SU-DHL-6 (cell line): Measurements from ENCODE around the gene CIAO3.

ENCODE experiments used
- EZH2phosphoT487 ChIP-seq: fragments of 200-600 bp; sonication (generic), shearing (Covaris generic); conservative IDR thresholded peaks from 2 replicates; pipeline ENCODE4 v1.6.1; 2018; ENCODE audit warnings: mild to moderate bottlenecking, antibody characterized with exemption, low read length, moderate library complexity, mixed read lengths
- TF ChIP-seq, protein P1 (sequence below): fragments of 200-600 bp; sonication (generic); IDR thresholded peaks from one replicate; pipeline ENCODE4 v1.5.1; 2017; ENCODE audit warnings: antibody characterized with exemption, mild to moderate bottlenecking, low read length, moderate library complexity; ENCODE audit not compliant: insufficient read depth, poor library complexity, severe bottlenecking

DNA sequence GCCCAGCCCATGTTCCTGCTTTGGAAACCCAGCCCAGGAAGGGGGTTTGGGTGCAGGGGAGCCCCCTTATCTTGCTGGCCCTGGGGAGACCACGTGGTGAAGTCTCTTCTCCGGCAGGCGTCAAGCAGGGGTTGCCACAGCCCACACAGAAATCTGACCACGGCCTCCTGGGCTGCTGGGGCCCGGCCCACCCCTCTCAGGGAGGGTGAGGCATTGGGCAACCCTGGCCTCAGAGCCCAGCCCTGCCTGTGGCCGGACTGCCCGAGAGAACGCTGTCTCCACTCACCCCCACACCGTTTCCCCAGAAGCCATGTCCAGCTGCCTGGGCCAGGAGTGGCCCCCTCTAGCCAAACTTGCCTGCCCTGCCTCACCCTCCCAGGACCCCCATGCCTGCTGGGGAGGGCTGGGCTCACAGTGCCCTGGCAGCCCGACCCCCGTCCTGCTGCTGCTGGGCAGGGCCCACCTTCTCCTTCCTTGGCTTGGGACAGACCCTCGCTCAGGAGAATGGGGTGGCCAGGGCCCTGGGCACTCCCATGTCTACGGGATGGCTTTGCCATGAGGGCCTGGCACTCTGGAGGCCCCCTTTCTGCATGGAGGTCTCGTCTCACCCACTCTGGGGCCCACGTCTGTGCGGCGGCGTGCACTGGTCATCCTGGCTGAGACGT lies 40.7 kb upstream of the CIAO3 start:
- TF ChIP-seq, protein P1, sequence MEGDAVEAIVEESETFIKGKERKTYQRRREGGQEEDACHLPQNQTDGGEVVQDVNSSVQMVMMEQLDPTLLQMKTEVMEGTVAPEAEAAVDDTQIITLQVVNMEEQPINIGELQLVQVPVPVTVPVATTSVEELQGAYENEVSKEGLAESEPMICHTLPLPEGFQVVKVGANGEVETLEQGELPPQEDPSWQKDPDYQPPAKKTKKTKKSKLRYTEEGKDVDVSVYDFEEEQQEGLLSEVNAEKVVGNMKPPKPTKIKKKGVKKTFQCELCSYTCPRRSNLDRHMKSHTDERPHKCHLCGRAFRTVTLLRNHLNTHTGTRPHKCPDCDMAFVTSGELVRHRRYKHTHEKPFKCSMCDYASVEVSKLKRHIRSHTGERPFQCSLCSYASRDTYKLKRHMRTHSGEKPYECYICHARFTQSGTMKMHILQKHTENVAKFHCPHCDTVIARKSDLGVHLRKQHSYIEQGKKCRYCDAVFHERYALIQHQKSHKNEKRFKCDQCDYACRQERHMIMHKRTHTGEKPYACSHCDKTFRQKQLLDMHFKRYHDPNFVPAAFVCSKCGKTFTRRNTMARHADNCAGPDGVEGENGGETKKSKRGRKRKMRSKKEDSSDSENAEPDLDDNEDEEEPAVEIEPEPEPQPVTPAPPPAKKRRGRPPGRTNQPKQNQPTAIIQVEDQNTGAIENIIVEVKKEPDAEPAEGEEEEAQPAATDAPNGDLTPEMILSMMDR, result no peak
- no peak for TF ChIP-seq EZH2phosphoT487
